GM12878 (cell line): ENCODE results near the gene SYTL2. TPM values are rescaled to one million over a fixed set of nuclear protein-coding genes. Genes with fewer than 3 reads are reported as not detected.

Experiments used
- ATAC-seq: fragments of 200-7000 bp; cut with Tn5 transposase; 3 replicates; pipeline ENCODE4 v1.9.1; 2020; ENCODE audit warnings: mild to moderate bottlenecking, moderate library complexity
- BruUV-seq: library from RNA; stranded (reverse); fragments of 400-500 nt; replicated peaks from 2 replicates; lab custom pipeline; 2021; lab: Mats Ljungman, UMichigan
- CTCF ChIA-PET: fragments of 300-600 bp; sonication (Branson Sonifier 250); formaldehyde crosslinking; extraction: SDS; loops from one replicate; lab custom pipeline; 2021; ENCODE audit warnings: inconsistent platforms; lab: Yijun Ruan, JAX
- POLR2A ChIA-PET: fragments of 350-600 bp; formaldehyde crosslinking; extraction: SDS; loops from one replicate; lab custom pipeline; 2021; ENCODE audit warnings: inconsistent platforms; lab: Charles Lee
- RAD21 ChIA-PET: fragments of 300-600 bp; sonication (Branson Sonifier 250); formaldehyde crosslinking; loops from one replicate; lab custom pipeline; 2023; ENCODE audit warnings: antibody characterized with exemption; ENCODE audit not compliant: unreplicated experiment; lab: Charles Lee
- SMC1A ChIA-PET: fragments of 300-600 bp; sonication (Branson Sonifier 250); formaldehyde crosslinking; loops from one replicate; lab custom pipeline; 2023; ENCODE audit not compliant: unreplicated experiment, uncharacterized antibody; lab: Charles Lee
- DNase-seq: peaks from one replicate; pipeline ENCODE4 v3.0.0-alpha.2; 2011; ENCODE audit warnings: low read depth, low spot score
- FAIRE-seq: peaks from 3 replicates; lab custom pipeline; 2011; peaks lifted over from hg19 to GRCh38; lab: Jason Lieb, UNC
- H2AFZ ChIP-seq: 2 replicates; pipeline ENCODE4 v1.6.0; 2011; ENCODE audit warnings: low read depth, low read length, control low read depth; ENCODE audit not compliant: control insufficient read depth
- H3K27ac ChIP-seq: 2 replicates; pipeline ENCODE4 v1.5.1; 2011; ENCODE audit warnings: control low read depth; ENCODE audit not compliant: control insufficient read depth, insufficient read depth
- H3K27me3 ChIP-seq, 2 experiments: replicated peaks in 1 of 2; 2 replicates each; pipeline versions ENCODE4 v1.6.0 to v1.6.1; 2011; ENCODE audit warnings: low read length in 1 of 2; ENCODE audit not compliant: control insufficient read depth in 2 of 2, insufficient read depth in 2 of 2
- H3K36me3 ChIP-seq, 2 experiments: 2 replicates each; pipeline ENCODE4 v1.5.1; 2011; ENCODE audit warnings: low read length in 1 of 2; ENCODE audit not compliant: control insufficient read depth in 2 of 2, insufficient read depth in 2 of 2
- H3K4me1 ChIP-seq: 2 replicates; pipeline ENCODE4 v1.6.1; 2011; ENCODE audit warnings: mild to moderate bottlenecking, low read length, moderate library complexity, mixed read lengths; ENCODE audit not compliant: control insufficient read depth, insufficient read depth
- H3K4me2 ChIP-seq: 2 replicates; pipeline ENCODE4 v1.6.0; 2011; ENCODE audit warnings: control low read depth; ENCODE audit not compliant: control insufficient read depth, insufficient read depth
- H3K4me3 ChIP-seq: fragments of 200-600 bp; sonication (generic); 2 replicates; pipeline ENCODE4 v1.5.1; 2016
- H3K79me2 ChIP-seq: 2 replicates; pipeline ENCODE4 v1.6.0; 2011; ENCODE audit warnings: low read length; ENCODE audit not compliant: control insufficient read depth, insufficient read depth
- H3K9ac ChIP-seq: 2 replicates; pipeline ENCODE4 v1.8.0; 2011; ENCODE audit warnings: low read length, control low read depth, mixed read lengths; ENCODE audit not compliant: control insufficient read depth, insufficient read depth
- H3K9me3 ChIP-seq: replicated peaks from 3 replicates; pipeline ENCODE4 v1.5.1; 2011; ENCODE audit warnings: mild to moderate bottlenecking, low read length; ENCODE audit not compliant: control insufficient read depth, insufficient read depth
- H4K20me1 ChIP-seq: 2 replicates; pipeline ENCODE4 v1.6.0; 2011; ENCODE audit not compliant: control insufficient read depth, insufficient read depth
- CHD1 ChIP-seq: IDR thresholded peaks from 2 replicates; pipeline ENCODE4 v1.6.1; 2012; ENCODE audit warnings: low read depth, low read length, improper control_type of control experiment
- CREB1 ChIP-seq: IDR thresholded peaks from 2 replicates; pipeline ENCODE4 v1.6.1; 2012; ENCODE audit warnings: low read depth, mild to moderate bottlenecking, inconsistent platforms
- E4F1 ChIP-seq: fragments of 450-650 bp; IDR thresholded peaks from 2 replicates; pipeline ENCODE4 v1.6.1; 2018; ENCODE audit warnings: borderline replicate concordance, mild to moderate bottlenecking; ENCODE audit not compliant: partially characterized antibody
- ELK1 ChIP-seq: IDR thresholded peaks from 2 replicates; pipeline ENCODE4 v1.6.1; 2012; ENCODE audit warnings: low read depth, low read length, improper control_type of control experiment
- MYB ChIP-seq: fragments of 150-350 bp; IDR thresholded peaks from 2 replicates; pipeline ENCODE4 v1.6.1; 2014; ENCODE audit warnings: mild to moderate bottlenecking, low read depth, low read length, borderline replicate concordance
- NR2C2 ChIP-seq: IDR thresholded peaks from 2 replicates; pipeline ENCODE4 v1.6.1; 2011; ENCODE audit warnings: borderline replicate concordance, low read depth; ENCODE audit not compliant: control insufficient read depth, insufficient read length
- PRDM15 ChIP-seq: fragments of 450-650 bp; formaldehyde crosslinking; IDR thresholded peaks from 2 replicates; pipeline ENCODE4 v1.4.0; 2020; ENCODE audit warnings: mild to moderate bottlenecking, moderate library complexity
- YY1 ChIP-seq: IDR thresholded peaks from 2 replicates; pipeline ENCODE4 v1.6.1; 2011; ENCODE audit warnings: low read depth, mild to moderate bottlenecking, low read length
- WGBS: methylation state at CpG from one replicate; pipeline ENCODE4 v1.1.6; 2016; ENCODE audit warnings: low lambda C conversion rate; ENCODE audit not compliant: insufficient replicate concordance, insufficient coverage; ENCODE audit errors: missing lambda C conversion rate; 5-methylcytosine and 5-hydroxymethylcytosine counted together
- in situ Hi-C: fragments of 300-500 bp; cut with MboI; formaldehyde crosslinking; loops from 9 replicates; pipeline ENCODE4 v1.14.3; 2018; ENCODE audit warnings: mixed read lengths
- intact Hi-C: fragments of 100-400 bp; cut with micrococcal nuclease; formaldehyde crosslinking; loops from one replicate; pipeline ENCODE4 v1.14.2; 2022; ENCODE audit not compliant: unreplicated experiment
- polyA plus RNA-seq, 11 experiments: library from polyadenylated mRNA; depleted of rRNA in 4 of 11; unstranded in 6 of 11; stranded (reverse) in 5 of 11; fragments of >200 nt; fragmentation: Nextera tagmentation in 4 of 11; fragmentation: Illumina TruSeq in 1 of 11; extraction: Ambion mirVana in 4 of 11; extraction: Trizol in 1 of 11; gene quantifications; 1 replicate in 1 of 11; 2 replicates in 10 of 11; pipeline versions ENCODE4 v1.2.1 to v1.2.3, GENCODE V29; 2011 to 2016; ENCODE audit warnings: inconsistent platforms in 2 of 11, missing spikeins in 2 of 11, low read depth in 1 of 11
- total RNA-seq, 4 experiments: library from RNA; depleted of rRNA in 3 of 4; stranded (reverse); fragments of >200 nt in 3 of 4; fragmentation: Illumina TruSeq in 1 of 4; extraction: Trizol in 1 of 4; gene quantifications; 2 replicates each; pipeline versions ENCODE4 v1.2.1 to v1.2.3, GENCODE V29; 2013 to 2021

Gene SYTL2
- total and polyA plus RNA-seq, 10 of the 15 experiments (the other 5 are each of a cell fraction or from before 2014, with no cell fraction given), result 0.02 to 1.4 (median 0.31) TPM; not detected in 2

- TF ChIP-seq PRDM15 (CRISPR knock-in tag) (no peak), ELK1 (no peak)
Measured at GRCh38 chr11:85740481-85741400, 70.2 kb downstream of the SYTL2 start (continued).

- POLR2A ChIA-PET, result no interaction called here
- intact Hi-C loops, result no loop called here
- no peak for TF ChIP-seq E4F1
- TF ChIP-seq NR2C2, result no peak
- no peak for TF ChIP-seq MYB
- TF ChIP-seq CREB1, result no peak
- TF ChIP-seq CHD1, result no peak
- no peak for TF ChIP-seq YY1
Measured at GRCh38 chr11:85737738-85738137, 73.2 kb downstream of the SYTL2 start.

More at GRCh38 chr11:85737738-85738137, 73.2 kb downstream of the SYTL2 start:
- BruUV-seq, result no TSS peak
- H3K4me2 ChIP-seq, result no peak overlapping the region
- H3K36me3 ChIP-seq, result no peaks in the 10 kb centered on the region
- no peak overlapping the region for H2AFZ ChIP-seq
- in situ Hi-C loops, result no loop called here
- no peak overlapping the region for H3K9ac ChIP-seq
- FAIRE-seq (no peak), ATAC-seq (no peak), DNase-seq (no peak)
- no peaks in the 10 kb centered on the region for H4K20me1 ChIP-seq
- ChIA-PET CTCF (no interaction called here), RAD21 (no interaction called here), SMC1A (no interaction called here)
- no peak overlapping the region for H3K27ac ChIP-seq
- 0 out of 4 replicates have a peak, but pooled peaks cover 2 to 3% of the 10 kb centered on the region in 2 experiments for H3K27me3 ChIP-seq
- 0% methylated on average over 2 of the region's 2 CpGs for WGBS
- H3K4me1 ChIP-seq, result no peaks in the 10 kb centered on the region
- no peak overlapping the region for H3K4me3 ChIP-seq
- no peaks in the 10 kb centered on the region for H3K9me3 ChIP-seq
- H3K79me2 ChIP-seq, result no peaks in the 10 kb centered on the region
